Activated T-helper 1 cell treated with Interleukin-2 at 50 U/mL for 16 hours (primary cell): Measurements from ENCODE around the gene IGF2BP2.
"Not testable (repeated sequence)": the region's sequence is repeated elsewhere in the genome, so short reads cannot be mapped to it uniquely, and the experiment has no call there.

Source experiments
- DNase-seq: peaks from one replicate; pipeline ENCODE4 v3.0.0-alpha.2; 2020; ENCODE audit warnings: low read depth

IGF2BP2 gene

DNA sequence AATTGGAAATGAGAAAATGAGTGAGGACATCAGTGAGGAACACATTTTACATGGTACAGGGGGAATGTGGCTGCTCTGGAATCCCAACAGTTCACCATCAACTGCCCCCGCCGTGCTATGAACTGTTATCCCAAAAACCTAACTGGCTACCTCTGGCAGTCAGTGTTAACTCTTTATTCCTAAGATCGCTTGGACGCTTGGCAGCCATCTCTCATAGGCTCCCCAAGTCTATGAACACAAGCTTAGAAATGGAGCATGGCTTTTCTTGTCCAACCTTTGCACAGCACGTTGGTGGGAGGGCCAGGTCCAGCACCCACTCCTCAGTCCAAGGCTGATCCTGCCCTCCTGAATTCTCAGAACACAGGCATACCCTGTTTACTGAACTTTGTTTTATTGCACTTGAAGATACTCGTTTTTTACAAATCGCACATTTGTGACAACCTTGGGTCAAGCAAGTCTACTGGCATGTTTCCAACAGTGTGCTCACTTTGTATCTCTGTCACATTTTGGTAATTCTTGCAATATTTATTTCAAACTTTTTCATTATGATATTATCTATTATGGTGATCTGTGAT lies 185.1 kb downstream of the IGF2BP2 start:
- DNase-seq: no peak

DNA sequence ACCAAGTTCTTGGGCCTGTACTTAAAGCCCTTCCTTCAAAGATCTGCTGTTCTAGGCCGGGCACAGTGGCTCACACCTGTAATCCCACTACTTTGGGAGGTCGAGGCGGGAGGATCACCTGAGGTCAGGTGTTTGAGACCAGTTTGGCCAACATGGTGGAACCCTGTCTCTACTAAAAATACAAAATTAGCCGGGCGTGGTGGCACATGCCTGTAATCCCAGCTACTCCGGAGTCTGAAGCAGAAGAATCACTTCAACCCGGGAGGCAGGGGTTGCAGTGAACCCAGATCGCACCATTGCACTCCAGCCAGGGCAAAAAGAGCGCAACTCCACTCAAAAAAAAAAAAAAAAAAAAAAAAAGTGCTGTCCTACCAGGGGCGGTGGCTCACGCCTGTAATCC lies 186.2 kb downstream of the IGF2BP2 start:
- DNase-seq: not testable (repeated sequence)

DNA sequence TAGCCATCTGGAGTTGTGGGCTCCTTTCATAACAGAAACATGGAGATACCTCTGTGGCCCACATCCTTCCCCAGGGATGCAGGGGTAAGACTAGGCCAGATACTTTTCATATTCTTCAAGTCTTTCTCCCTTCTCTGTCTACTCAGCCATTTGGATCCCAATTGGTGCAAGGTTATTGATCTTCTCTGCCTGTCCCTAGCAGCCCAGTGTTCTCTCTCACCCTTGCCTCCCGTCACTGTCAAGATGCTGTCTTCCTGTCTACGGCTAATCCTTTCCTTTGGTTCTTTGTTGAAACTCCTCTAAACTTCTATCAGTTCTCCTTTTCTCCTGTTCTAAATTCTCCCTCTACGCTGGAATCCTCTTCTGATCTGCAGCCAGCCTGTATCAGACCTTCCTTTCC lies 187.5 kb downstream of the IGF2BP2 start:
- no peak for DNase-seq

DNA sequence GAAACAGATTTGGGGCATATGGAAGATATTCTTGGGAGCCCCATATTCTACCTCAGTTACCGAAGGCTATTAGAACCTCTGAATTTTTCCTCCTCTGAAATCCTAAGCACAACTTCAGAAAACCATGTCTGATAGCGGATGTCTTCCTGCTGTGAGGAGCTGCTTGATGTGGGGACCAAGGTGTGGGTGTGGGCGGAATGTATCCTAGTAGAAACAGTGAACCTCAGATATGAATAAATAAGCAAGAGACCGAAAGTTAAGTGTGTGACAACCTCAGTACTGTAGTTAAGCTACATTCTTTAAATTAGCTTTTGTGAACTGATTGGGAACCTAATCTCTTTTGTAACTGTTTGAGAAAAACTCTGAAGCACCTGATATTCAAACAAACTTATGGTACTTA lies 191.8 kb downstream of the IGF2BP2 start:
- DNase-seq: no peak

DNA sequence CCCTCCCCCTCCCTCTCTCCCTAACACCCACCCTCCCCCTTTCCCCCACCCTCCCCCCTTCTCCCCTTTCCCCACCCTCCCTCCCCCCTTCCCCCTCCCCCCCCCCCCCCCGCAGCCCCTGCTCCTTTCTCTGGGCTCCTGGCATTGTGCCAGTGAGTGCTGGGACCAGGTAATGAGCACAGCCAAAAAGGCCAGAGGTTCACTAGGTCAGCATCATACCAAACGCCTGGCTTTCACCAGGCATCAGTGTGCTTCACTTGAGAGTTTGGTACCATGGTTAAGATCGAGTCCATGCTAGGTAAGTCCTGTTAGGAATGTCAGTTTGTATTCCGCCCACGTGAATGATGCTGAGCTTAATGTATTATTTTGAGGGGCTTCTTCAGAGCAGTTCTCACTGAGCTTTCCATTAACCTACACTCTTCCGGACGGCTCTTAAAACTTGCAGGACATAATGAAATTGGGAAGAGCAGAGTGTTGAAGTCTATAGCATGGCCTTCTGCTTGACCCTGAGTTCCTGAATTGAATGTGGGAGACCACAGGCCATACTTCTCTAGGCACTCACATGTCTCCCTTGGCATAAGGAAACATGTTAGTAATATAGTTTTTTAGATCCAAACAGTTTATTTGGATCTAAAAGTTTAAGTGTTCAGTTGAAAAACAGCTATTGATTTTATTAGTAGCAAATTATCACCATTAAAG lies 193.2 kb downstream of the IGF2BP2 start:
- DNase-seq: no peak

DNA sequence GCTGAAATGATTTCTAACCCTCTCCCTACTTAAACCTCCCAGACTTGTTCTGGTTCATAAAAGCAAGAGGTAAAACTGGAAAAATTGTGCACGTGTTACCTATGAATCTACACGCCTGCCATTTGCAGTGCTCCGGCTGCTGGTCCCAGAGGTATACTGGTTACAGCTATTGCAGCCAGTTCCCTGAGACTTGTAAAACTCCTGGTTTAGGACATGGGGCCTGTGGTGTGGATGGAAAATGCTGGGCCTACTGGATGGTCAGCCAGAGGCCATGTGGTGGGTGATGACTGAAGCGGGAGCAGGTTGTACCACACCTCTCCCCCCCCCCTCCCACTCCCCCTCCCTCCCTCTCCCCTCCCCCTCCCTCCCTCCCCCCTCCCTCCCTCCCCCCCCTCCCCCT lies 193.7 kb downstream of the IGF2BP2 start:
- DNase-seq: no peak

DNA sequence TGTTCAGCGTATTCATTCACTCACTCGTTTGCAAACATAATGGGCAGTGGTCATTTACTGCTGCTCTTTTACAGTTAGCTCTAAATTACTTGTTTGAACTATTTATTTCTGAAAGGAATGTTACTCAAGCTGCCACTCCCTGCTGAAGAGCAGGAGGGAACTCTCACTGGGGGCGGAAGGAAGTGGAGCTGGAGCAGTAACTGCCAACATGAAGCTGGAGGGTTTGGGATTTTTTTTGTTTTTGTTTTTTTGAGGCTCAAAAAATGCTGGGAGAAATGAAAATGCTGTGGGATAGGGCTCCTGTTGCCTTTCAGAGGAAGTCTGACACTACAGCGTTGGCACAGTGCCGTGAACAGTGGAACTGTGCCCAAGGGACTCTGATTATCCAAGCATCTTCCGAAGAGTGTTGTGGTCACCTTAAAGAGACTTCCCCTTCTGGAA lies 194.6 kb downstream of the IGF2BP2 start:
- no peak for DNase-seq

- no peak for DNase-seq
Measured at GRCh38 chr3:185629554-185630181, 195.2 kb downstream of the IGF2BP2 start.

DNA sequence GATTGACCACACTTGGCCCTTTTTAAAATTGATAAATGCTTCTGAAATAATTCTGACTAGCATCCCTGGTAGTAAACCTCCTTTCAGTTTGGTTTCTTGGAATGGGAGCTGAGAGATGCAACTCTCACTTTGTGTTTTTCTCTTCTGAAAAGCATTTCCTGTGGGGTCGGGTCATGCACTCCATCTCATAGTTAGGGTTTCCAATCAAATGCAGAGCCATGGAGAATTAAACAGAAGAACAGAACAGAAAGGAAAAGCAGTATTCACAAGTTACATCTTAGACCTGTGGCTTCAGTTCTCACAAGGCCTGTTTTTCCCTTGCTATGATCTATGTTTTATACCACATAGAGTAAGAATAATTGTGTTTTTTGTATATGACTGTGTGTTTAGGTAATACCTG lies 199.1 kb downstream of the IGF2BP2 start:
- no peak for DNase-seq

DNA sequence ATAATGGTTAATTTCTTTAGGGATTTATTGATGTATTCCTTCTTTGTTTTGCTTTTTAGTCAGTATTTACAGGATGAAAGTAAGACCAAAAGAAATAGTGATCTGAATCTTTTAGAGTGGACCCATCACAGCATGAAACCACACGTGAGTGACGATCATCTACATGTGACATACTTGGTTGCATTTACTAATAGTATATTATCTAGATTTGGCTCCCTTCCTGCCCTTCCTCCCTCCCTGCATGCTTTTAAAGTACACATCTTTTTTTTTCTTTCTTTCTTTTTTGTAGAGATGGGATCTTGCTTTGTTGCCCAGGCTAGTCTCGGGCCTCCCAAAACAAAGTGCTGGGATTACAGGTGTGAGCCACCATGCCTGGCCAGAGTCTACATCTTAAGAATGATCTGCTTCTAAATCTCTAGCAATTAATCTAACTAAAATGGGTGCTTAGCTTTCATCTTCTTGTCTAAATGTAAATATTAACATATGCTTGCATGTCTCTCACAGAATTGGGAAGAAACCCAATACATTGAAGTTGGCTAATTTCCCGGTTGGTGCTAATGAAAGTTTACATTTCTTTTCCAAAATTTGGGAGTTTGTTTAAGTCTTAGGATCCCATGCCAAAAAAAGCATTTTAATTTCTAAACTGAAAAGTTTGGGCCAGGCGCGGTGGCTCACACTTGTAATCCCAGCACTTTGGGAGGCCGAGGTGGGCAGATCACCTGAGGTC lies 200.7 kb downstream of the IGF2BP2 start:
- no peak for DNase-seq

DNA sequence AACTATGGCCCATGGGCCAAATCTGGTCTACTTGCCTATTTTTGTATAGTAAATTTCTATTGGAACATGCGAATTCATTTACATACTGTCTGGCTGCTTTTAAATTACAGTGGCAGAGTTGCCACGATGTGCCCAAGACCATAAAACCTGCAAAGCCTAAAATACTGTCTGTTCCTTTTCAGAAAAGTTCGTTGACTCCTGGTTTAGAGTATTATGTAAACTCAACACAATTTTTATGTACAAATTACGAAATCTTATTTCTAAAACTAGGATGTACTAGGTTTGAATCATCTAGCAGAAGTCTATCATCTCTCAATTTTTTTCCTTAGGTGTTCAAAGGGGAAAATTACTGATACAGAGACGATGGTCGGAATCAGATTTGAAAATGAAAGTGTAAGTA lies 211.8 kb downstream of the IGF2BP2 start:
- DNase-seq: no peak

GRCh38 chr3:185606196-185606595 lies 218.6 kb downstream of the IGF2BP2 start:
- DNase-seq: no peak

DNA sequence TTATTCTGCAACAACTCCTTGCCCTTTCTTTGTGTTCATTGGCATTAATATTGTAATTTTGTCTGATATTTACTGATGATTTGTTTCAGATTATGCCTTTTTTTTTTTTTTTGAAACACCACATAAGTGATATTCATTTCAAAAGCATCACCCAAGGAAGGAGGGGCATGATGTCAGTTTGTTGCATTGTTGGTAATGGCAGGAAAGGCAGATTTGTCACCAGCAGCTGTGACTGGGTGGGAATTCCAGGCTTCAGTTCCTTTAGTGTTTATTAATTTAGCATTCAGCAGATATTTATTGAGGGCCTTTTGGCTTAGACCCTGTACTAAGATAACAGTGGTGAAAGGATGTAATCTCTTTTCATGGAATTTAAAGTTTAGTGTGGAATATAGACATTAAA lies 219.3 kb downstream of the IGF2BP2 start:
- DNase-seq: no peak

- no peak for DNase-seq
Measured at GRCh38 chr3:185595526-185595925, 229.3 kb downstream of the IGF2BP2 start.

DNA sequence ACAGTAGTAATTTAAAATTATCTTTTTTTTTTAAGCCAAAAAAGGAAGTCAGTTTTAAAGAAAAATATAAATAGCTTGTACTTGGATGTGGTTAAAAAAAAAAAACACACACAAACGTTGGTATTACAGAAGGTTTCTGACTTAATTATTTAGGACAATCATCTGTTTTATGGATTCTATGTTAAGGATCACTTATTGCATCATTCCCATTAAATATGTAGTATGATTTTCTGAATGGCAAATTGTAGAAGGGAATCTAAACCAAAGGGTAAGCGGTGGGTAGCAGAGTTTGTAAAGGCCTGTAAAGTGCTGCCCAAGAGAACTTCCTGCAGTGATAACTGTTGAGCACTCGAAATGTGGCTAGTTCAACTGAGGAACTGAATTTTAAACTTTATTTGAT lies 230.8 kb downstream of the IGF2BP2 start:
- DNase-seq: no peak
